COLO668 (cell line): ENCODE results near the gene TAF11L10.
"Not testable (repeated sequence)": the region's sequence is repeated elsewhere in the genome, so short reads cannot be mapped to it uniquely, and the experiment has no call there.

ENCODE experiments used
- DNase-seq: peaks from one replicate; lab custom pipeline; 2025; ENCODE audit not compliant: unreplicated experiment; lab: John Stamatoyannopoulos, UW

The TAF11L10 gene

GRCh38 chr5:17597728-17598127, at the start of gene TAF11L10:
TAF11L10 (minus strand) TSS chr5:17597828.
- not testable (repeated sequence) for DNase-seq

GRCh38 chr5:17634160-17634559, 36.5 kb upstream of the TAF11L10 start, which contains the start of gene TAF11L14:
TAF11L14 (plus strand) TSS chr5:17634460.
- no peak for DNase-seq

GRCh38 chr5:17631788-17632187, 34.2 kb upstream of the TAF11L10 start, which contains the start of gene TAF11L13:
TAF11L13 (plus strand) TSS chr5:17632088.
- not testable (repeated sequence) for DNase-seq

GRCh38 chr5:17625686-17626085, 28.1 kb upstream of the TAF11L10 start:
- no peak for DNase-seq

- DNase-seq = no peak
Observed at GRCh38 chr5:17620627-17621026, 23.0 kb upstream of the TAF11L10 start.

- DNase-seq = no peak
Observed at GRCh38 chr5:17619354-17619753, 21.7 kb upstream of the TAF11L10 start.

GRCh38 chr5:17614872-17615605, 17.4 kb upstream of the TAF11L10 start:
- no peak for DNase-seq

GRCh38 chr5:17610092-17610491, 12.5 kb upstream of the TAF11L10 start, which contains the start of gene TAF11L12:
TAF11L12 (plus strand) TSS chr5:17610392.
- not testable (repeated sequence) for DNase-seq

GRCh38 chr5:17607461-17607860, 9.8 kb upstream of the TAF11L10 start:
- not testable (repeated sequence) for DNase-seq

GRCh38 chr5:17604951-17605350, 7.3 kb upstream of the TAF11L10 start:
- DNase-seq = no peak

- DNase-seq = not testable (repeated sequence)
Observed at GRCh38 chr5:17603880-17604279, 6.3 kb upstream of the TAF11L10 start, which contains the start of gene TAF11L11. TAF11L11 (plus strand) TSS chr5:17604183.

GRCh38 chr5:17594255-17594654, 3.4 kb downstream of the TAF11L10 start, which contains the start of gene TAF11L9:
TAF11L9 (minus strand) TSS chr5:17594394.
- DNase-seq = not testable (repeated sequence)

GRCh38 chr5:17590860-17591259, 6.8 kb downstream of the TAF11L10 start, which contains the start of gene TAF11L8:
TAF11L8 (minus strand) TSS chr5:17590960.
- not testable (repeated sequence) for DNase-seq

GRCh38 chr5:17585658-17586057, 12.0 kb downstream of the TAF11L10 start, which contains the start of gene TAF11L7:
TAF11L7 (minus strand) TSS chr5:17585758.
- DNase-seq = not testable (repeated sequence)
